NCI-H2029 treated with DMSO at 0.1 percent for 48 hours (cell line): ENCODE results near the gene DOCK9.

Source experiments
- DNase-seq: peaks from one replicate; lab custom pipeline; 2025; lab: John Stamatoyannopoulos, UW

Gene DOCK9

DNA sequence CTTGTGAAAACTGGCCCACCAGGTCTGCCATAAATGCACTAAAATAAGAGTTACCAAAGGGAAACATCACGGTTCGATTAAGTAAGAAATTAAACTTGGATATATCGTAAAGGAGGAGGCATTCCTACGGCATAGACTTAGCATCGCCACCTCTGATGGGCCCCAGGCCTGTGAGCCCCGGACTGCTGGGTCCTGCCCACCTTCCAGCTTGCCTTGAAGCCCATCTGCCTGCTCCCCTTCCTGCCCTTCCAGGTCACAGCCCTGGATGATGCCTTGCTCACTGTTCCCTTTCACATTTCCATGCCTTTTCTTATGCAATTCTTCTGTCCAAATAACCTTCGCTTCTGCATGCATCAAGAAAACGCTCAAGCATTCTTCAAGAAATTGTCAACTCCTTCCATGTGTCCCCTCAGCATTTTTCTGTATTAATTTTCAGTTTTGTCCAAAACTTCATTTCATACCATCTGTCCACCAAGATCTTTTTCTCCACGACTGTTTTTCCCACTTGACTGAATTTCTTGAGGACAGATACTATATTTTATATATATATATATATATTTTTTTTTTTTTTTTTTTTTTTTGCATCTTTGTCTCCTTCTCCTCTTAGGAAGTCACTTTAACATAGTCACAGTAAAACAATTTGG lies 91.2 kb downstream of the DOCK9 start:
- no peak for DNase-seq

DNA sequence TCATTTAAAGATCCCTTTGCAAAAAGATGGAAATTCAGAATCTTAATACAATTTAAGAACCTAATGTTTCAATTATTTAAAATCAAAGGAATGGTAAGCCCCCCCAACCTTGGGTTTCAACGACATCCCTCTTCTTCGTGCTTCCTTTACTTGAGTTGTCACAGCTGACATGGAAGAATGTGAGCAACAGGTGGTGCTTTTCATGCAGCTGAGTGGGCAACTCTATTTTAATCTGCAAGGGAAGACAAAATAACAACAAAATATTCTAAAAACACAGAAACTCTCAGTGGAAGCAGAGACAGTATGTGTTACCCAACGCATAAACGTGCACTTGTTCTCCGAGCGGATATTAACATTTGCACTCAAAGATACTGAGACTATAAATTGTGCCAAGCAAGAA lies 92.3 kb downstream of the DOCK9 start:
- DNase-seq: no peak

DNA sequence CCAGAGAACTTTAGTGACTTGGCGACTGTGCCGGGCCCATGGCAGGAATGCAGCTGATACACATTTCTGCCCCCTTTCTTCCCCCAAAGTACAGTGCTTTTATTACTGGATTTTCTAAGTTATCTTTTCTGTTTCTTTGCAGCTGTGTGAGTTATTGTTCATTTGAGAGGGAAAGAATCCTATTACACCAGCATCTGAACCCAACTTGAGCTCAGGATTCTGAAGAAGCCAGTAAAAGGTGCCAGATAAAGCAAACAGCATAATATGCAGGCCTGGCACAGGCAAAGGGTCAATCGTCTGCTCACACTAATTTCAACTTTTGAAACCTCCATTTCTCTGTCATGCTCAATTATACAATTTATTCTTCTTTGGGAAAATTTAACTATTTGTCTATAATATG lies 93.9 kb downstream of the DOCK9 start:
- DNase-seq: no peak

DNA sequence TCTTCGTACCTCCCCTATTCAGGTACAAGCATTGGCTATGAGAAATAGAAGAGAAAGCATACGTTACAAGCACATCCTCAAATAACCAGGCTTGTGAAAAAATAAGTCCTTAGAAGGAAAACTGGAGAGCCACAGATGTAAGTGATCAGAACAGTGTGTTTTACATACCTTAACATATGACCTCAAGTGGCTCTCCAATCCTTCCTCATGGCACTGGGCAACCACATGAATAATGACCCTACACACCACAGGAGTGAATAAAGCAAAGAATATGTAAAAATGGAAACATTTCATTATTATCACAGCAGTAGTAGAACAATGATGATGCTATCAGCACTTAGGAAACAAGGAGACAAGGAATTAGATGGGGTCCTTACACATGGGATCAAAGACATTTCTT lies 96.5 kb downstream of the DOCK9 start:
- DNase-seq: no peak

DNA sequence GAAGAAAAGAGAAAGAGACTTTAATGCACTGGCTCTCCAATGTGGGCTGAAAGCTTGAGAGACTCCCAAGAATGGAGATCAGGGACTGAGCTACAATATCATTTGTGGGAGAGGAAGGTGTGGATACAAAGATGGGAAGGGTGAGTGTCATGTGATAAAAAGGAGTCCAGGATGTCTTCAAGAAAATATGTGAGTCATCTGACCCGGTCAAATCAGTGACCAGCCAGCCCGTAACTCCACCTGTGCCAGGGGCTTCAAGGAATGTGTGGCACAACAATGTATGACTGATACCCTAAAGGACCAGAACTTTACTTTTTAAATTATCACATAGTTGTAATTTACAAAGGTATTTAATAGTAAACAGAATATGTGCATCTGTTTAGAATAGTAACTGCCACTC lies 97.2 kb downstream of the DOCK9 start:
- DNase-seq: no peak

DNA sequence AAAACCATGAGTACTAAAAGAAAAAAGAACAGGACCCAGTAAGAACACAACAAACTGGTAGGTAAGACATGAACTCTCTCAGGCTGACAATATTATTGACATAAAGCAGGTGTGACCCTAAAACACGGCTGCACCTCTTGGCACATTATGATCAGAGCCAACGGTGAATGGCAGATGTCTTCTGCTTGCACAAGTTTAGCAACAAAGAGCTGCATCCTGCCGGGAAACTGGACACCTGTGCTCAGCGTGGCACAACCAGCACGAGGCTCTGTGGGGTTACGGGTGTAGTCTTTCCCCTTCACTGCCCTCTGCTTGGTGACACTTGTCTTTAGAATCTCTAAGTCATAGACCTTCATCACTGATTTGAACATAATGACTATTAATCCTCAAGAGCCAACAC lies 97.9 kb downstream of the DOCK9 start:
- DNase-seq: no peak

DNA sequence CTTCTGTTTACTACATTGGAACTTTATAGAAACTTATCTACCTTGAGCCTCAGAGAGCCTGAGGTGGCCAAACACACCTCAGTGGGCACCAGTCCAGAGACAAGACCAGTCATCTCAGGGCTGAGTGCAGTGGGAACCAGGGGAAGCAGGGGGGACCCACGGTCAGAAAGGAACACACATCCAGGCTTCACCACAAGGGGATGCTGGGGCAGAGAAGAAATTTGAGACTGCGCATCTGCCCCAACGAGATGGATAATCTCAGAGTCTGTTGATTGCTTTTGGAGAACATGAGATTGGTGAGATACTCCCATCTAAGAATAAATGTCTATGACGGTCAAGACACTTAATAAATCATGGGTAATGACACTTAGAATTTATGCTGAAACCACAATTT lies 98.7 kb downstream of the DOCK9 start:
- no peak for DNase-seq

DNA sequence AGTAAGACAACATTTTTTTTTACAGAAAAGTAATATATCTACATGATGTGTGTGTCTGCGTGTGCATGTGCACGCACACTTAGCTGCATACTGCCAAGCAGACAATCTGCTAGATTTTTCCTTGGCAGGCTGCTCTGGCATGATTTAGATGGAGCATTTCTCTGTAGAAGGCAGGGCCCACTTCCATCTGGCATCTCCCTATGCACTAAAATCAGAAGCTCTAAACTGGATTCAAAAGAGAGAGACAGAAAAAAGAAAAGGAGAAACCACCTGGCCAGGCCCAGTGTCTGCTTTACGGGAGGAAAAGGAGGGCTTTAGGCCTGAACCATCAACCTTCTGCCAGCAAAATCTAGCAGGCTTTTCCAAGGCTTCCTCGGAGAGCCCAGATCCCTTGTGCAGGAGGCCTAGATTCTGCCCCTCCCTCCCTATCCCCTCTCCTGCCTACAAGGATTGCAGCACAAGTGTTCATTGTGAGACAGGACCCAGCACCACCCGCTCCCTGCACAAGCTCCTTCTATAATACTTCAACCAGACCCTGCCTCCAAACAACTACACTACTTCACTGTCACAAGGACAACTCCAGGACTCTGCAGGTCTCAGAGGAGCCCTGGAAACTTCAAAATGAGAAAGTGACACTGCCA lies 99.3 kb downstream of the DOCK9 start:
- no peak for DNase-seq

DNA sequence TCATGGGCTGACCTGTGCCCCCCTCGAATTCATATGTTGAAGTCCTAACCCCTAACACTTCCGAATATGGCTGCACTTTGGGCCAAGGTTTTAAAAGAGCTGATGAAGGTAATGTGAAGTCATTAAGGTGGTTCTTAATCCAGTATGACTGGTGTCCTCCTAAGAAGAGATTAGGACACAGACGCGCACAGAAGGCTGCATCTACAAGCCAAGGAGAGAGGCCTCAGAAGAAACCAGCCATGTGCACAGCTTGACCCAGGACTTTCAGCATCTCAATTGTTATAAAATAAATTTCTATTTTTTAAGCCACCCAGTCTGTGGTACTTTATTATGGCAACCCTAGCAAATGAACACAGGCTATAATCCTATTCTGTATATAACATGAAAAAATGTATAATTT lies 99.9 kb downstream of the DOCK9 start:
- DNase-seq: no peak

DNA sequence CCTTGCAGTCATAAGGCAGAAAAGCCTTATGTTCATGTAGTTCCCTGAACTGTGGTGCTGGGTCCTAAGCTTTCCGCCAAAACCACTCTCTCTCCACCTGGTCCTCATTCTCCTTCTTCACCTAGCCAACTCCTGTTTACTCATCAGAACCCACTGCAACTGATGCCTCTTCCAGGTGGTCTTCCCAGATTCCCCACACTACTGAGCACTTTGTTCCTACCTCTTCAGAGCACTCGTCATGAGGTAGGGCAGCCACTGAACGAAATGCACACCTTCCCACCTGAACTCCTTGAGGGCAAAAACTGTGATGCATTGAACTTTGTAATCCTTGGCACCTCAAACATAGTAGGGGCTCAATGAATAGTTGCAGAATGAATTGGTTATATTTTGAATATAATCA lies 100.4 kb downstream of the DOCK9 start:
- DNase-seq: no peak

DNA sequence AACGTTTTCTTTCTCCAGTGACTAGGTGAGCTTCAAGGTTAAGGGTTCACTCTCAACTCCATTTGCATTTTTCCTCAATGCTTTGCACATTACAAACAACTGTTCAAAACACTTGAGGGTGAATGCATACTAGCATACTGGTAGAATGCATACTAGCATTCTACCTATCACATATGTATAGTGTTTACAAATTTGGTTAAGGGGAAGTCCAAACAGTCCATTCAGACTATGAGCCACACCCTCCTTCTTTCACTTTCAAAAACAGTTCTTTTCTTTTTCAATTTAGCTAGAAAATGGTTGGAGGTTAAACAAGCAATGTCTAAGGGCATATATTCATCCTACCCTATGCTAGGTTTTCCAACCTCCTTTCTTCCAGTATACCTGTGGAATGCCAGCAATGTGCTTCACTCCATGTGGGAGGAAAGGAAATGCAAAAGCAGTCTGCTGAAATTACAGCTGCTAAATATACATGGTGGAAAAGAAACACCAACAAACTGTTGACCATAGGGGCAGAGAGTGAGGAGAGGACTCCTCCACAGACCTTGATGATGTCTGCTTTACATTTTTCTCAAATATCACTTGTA lies 102.6 kb downstream of the DOCK9 start:
- DNase-seq: no peak

DNA sequence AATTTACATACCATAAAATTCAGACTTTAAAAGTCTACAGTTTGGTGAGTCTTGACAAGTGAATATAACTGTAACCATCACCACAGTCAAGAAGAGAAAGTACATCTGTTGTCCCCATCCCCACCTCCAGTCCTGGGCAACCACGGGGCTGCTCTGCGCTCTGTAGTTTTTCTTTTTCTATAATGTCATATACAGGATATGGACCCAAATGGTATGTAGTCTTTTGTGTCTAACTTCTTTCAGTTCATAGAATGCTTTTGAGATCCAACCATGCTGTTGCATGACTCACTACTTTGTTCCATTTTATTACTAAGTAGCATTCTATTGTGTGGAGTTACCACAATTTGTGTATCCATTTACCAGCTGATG lies 103.9 kb downstream of the DOCK9 start:
- DNase-seq: no peak

DNA sequence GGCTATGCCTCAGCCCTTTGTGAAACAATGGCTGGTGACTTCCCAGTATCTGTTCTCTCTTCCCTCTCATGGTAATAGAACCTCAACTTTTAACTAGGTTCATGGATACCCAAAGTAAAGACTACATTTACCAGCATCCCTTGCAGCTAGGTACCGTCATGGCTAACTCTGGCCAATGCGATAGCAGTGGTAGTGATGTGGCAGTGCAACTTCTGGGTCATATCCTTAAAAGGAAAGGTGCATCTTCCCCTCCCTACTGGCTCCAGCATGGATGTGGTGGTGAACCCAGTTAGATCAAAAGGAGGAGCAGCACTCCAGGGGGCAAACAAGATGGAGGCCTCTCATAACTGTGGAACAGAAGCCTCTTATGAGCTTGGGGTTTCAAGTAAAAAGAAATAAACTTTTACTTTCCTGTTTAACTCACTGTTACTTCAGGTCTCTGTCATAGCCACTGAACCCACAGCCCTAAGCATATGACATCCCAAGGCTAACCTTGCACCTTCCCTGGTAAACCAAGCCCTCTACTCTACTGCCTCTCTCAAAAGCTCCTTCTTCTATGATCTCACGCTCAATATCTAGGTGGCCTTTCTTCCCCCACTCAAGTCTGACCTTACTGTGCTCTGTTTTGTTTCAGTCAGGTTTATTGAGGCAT lies 104.4 kb downstream of the DOCK9 start:
- DNase-seq: no peak

DNA sequence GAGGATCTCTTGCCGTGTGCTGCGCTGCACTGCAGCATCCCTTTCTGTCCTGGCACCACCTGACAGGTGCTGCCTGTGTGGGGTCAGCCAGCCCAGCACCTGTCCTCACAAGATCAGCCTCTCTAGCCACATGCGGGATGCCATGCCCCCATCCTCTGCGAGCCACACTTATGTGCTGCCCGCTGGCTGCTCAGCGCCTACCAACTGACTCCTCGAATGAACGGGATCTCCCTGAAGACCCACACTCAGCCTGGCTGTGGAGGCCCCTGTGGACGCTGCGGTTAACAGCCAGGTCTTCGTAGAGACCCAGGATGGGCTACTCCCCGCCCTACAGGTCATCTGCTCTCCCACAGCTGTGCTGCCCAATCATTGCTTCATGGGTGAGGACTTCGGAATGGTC lies 106.1 kb downstream of the DOCK9 start:
- no peak for DNase-seq

DNA sequence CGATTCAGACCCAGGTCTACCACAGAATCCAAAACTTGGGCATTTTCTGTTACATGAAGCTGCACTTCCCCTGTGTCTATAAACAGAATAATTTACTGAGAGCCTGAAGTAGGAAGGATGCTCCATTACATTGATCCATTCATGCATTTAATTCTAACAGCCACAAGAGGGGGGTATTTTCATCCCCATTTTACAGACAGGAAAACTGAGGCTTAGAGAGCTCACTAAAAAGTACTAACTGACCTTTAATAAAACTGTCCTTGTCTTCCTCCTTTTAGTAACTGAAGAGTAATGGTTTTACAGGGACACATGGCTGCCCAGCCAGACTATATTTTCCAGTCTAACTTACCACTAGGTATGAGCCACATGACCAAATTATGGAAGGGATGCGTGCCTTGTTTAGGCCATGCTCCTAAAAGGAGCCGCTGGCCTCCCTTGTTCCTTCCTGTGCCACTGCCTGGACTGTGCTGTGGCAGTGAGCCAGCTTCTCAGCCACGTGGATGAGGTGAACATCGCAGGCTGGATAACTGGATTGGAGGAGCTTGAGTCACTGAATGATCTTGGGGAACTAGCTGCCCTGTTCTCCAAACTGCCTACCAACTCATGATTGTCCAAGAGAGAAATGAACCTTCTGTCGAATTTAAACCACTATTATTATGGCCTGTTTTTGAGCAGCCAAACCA lies 108.3 kb downstream of the DOCK9 start:
- no peak for DNase-seq

DNA sequence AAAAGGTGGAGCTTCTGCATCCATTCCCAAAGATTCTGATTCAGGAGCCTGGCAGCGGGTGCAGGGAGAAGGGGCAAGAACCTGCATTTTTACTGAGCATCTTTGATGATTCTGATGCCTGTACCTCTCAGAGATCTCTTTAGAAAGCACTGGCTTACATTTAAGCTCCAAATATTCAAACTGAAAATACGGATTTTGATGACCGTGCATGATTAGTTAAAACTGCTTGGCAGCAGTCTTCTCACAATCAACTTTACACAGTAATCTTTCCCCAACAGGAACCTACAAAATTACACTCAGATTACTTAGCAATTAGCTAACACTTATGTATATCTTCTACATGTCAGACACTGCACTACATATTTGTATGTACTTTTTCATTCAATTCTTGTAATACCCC lies 108.9 kb downstream of the DOCK9 start:
- no peak for DNase-seq

DNA sequence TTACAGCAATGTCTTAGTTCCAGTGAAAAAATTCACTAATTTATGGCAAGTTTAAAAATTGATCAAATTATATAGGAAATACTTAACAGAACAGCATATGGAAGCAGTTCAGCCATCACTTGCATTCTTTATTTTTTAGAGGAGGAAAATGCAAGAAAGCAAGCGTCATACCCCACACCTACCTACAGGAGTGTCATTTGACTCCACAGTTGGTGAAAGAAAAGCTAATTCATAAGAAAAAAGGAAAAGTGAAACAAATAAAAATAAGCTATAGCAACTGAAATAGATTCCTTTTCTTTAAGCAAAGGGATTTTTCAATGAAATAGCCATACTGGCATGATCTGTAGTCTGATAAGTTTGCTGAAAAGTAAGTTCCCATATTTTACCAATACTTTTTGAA lies 111.0 kb downstream of the DOCK9 start:
- no peak for DNase-seq

DNA sequence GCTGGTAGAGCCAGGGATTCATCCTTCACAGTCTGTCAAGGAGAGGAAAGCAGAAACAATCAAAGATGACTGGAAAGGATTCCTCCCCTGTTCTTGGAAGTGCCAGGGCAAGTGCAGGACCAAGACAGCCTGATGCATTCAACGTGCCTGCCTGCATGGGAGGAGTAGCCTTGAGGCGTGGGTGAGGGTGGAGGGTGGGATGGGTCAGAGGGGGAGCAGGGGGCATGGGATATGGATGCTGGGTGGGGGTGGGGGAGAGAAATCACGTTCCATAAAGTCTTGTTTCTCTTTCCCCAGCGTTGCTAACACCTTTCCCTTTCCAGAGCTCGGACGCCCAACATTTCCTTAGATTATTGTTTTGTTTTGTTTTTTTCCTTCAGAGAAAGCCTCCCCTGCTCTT lies 117.4 kb downstream of the DOCK9 start:
- DNase-seq: no peak

DNA sequence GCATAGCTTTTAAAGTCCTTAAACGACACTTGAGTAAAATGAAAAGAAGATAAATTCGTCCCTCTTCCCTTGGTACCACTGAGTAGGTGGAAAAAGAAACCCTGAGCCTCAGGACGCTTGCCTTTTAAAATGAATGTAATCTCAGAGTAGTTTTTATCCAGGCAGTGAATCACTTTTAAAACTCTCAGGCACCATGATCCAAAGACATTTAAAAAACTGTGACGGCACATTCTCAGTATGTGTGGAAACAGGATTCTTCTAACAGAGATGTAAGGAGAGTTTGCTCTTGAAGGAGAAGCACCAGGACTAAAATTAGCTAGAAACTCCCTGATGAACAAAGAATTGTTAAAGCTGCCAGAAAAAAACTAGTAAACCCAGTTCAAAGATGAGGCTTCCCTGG lies 119.7 kb downstream of the DOCK9 start:
- no peak for DNase-seq

DNA sequence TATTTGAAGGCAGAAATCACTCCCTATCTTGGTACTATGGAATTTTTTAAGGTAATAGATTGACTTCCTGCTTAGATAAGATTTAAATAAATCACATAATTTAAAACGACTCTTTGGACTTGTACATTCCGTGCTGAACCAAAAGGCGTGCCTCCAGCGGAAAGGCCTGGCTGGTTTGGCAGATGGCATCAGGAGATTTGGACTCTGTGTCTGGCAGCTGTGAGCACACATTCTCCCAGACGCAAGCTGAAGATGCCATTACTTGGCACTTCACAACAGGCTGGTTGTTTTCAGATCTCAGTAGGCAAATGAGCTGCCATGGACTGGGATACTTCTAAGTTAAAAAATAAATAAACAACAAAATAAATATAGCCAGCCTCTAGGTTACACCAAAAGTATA lies 120.9 kb downstream of the DOCK9 start:
- DNase-seq: no peak

DNA sequence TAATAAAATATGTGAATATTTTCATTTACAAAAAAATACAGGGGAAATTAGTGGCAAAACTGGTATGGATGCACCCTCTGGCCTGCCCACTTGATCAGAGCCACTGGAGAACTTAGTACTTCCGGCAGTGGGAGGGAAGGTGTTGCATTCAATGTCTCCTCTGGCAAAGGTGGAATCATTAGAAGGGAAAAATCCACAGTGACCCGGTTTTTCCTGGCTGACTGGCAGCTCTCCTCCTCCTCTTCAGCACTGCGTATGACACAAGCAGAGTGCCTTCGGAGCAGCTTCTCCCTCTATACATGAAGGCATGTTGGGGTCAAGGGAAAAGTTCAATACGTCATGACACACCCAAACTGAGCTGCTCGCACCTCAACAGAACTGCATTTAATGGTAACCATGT lies 123.4 kb downstream of the DOCK9 start:
- DNase-seq: no peak

DNA sequence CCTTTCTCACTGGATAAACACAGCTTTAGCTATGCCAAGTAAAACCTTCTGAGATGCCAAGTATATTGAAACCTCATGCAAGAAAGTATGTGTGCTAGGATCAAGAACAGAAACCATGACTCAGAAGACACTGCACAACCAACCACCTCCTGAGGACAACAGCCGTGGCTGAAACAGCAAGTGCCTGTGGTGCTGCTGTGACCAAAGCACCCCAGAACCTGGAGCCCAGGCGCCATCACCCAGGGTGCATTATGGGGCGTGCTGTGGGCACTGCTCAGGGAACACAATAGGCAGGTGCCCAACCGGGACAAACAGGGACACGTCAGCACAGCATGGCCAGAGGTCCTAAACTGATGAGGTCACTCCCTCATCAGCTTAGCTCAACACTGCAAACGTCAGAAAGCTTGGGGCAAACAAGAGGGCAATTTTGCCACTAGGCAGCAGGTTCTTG lies 124.1 kb downstream of the DOCK9 start:
- no peak for DNase-seq

DNA sequence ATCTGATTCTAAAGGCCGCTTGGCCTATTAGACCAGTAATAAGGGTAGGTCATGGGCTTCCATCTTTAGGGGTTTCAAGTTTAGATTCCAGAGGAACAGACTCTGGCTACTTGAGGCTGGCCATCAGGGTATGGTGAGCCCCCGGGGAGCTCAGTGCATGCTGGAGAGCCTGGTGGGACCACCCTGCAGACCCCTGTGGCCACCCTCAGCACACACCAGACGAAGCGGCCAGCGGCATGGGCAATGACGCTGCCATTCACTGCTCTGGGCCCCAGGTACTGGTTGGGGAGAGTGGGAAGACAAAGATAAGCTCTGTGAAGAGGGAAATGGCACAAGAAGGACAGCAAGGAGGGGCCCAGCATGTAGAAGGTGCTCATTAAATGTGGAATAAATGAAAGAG lies 126.6 kb downstream of the DOCK9 start:
- no peak for DNase-seq
